ENCODE data around the gene ZAR1L.
"Not testable (repeated sequence)": the region's sequence is repeated elsewhere in the genome, so short reads cannot be mapped to it uniquely, and the experiment has no call there.

Gene ZAR1L, protein sequence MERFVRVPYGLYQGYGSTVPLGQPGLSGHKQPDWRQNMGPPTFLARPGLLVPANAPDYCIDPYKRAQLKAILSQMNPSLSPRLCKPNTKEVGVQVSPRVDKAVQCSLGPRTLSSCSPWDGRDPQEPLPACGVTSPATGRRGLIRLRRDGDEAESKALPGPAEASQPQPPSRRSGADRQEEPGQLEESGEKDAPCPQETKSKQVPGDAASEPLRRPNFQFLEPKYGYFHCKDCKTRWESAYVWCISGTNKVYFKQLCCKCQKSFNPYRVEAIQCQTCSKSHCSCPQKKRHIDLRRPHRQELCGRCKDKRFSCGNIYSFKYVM

DNA sequence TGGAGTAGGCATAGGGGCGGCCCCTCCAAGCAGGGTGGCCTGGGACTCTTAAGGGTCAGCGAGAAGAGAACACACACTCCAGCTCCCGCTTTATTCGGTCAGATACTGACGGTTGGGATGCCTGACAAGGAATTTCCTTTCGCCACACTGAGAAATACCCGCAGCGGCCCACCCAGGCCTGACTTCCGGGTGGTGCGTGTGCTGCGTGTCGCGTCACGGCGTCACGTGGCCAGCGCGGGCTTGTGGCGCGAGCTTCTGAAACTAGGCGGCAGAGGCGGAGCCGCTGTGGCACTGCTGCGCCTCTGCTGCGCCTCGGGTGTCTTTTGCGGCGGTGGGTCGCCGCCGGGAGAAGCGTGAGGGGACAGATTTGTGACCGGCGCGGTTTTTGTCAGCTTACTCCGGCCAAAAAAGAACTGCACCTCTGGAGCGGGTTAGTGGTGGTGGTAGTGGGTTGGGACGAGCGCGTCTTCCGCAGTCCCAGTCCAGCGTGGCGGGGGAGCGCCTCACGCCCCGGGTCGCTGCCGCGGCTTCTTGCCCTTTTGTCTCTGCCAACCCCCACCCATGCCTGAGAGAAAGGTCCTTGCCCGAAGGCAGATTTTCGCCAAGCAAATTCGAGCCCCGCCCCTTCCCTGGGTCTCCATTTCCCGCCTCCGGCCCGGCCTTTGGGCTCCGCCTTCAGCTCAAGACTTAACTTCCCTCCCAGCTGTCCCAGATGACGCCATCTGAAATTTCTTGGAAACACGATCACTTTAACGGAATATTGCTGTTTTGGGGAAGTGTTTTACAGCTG lies at the start of gene ZAR1L, which contains the start of gene BRCA2:
TSS of gene ZAR1L (minus strand) at position 126 of the 790 bp plus-strand sequence. CDS start 3,438 bp downstream, outside the sequence.
TSS of gene BRCA2 (plus strand) at position 271 of the 790 bp plus-strand sequence. CDS start 953 bp downstream, outside the sequence.
- peak within 1 kb of the TSS; percentile 79 for H3K27ac ChIP-seq
- no peak within 1 kb of the TSS for H3K9ac ChIP-seq
- H3K27me3 ChIP-seq (ENCODE audit: control insufficient read depth, insufficient read depth, low read length) = no peaks in the 10 kb centered on the region
- peak within 1 kb of the TSS; percentile 95 for H3K4me2 ChIP-seq (ENCODE audit: low read length)
- H3K4me3 ChIP-seq (ENCODE audit: low read depth, low read length) = peak within 1 kb of the TSS; percentile 79
- TF ChIP-seq, protein P1, sequence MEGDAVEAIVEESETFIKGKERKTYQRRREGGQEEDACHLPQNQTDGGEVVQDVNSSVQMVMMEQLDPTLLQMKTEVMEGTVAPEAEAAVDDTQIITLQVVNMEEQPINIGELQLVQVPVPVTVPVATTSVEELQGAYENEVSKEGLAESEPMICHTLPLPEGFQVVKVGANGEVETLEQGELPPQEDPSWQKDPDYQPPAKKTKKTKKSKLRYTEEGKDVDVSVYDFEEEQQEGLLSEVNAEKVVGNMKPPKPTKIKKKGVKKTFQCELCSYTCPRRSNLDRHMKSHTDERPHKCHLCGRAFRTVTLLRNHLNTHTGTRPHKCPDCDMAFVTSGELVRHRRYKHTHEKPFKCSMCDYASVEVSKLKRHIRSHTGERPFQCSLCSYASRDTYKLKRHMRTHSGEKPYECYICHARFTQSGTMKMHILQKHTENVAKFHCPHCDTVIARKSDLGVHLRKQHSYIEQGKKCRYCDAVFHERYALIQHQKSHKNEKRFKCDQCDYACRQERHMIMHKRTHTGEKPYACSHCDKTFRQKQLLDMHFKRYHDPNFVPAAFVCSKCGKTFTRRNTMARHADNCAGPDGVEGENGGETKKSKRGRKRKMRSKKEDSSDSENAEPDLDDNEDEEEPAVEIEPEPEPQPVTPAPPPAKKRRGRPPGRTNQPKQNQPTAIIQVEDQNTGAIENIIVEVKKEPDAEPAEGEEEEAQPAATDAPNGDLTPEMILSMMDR (IDR thresholded peaks at IDR 0.05) = no peak
- H3K36me3 ChIP-seq (ENCODE audit: control insufficient read depth, insufficient read depth, low read length) = no peaks in the 10 kb centered on the region
- H3K9me3 ChIP-seq (ENCODE audit: control insufficient read depth, low read length) = no peaks in the 10 kb centered on the region
- H3K79me2 ChIP-seq = no peaks in the 10 kb centered on the region
- peak within 1 kb of the TSS; percentile 100 for H2AFZ ChIP-seq
- H3K4me1 ChIP-seq = no peaks in the 10 kb centered on the region

DNA sequence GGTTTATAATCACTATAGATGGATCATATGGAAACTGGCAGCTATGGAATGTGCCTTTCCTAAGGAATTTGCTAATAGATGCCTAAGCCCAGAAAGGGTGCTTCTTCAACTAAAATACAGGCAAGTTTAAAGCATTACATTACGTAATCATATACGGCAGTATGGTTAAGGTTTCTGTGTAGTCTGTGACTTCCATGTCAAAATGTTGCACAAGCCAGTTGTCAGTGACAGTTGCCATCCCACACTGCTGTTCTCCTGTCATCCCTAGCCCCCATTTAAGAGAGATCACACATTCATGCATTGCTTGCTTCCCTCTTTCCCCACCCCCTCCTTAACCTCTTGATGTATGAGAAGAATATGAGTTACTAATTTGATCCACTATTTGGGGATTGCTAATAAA lies 47.4 kb upstream of the ZAR1L start:
- Histone ChIP-seq H3K36me3 (ENCODE audit: control insufficient read depth, insufficient read depth, low read length) (no peaks in the 10 kb centered on the region), H3K4me3 (ENCODE audit: low read depth, low read length) (no peak overlapping the region), H3K9me3 (ENCODE audit: control insufficient read depth, low read length) (no peaks in the 10 kb centered on the region), H3K4me2 (ENCODE audit: low read length) (no peak overlapping the region), H2AFZ (no peak overlapping the region), H3K4me1 (no peaks in the 10 kb centered on the region), H3K27ac (no peak overlapping the region), H3K79me2 (no peaks in the 10 kb centered on the region), H3K9ac (no peak overlapping the region), H3K27me3 (ENCODE audit: control insufficient read depth, insufficient read depth, low read length) (no peaks in the 10 kb centered on the region)
- TF ChIP-seq, protein P1 (IDR thresholded peaks at IDR 0.05) = no peak

DNA sequence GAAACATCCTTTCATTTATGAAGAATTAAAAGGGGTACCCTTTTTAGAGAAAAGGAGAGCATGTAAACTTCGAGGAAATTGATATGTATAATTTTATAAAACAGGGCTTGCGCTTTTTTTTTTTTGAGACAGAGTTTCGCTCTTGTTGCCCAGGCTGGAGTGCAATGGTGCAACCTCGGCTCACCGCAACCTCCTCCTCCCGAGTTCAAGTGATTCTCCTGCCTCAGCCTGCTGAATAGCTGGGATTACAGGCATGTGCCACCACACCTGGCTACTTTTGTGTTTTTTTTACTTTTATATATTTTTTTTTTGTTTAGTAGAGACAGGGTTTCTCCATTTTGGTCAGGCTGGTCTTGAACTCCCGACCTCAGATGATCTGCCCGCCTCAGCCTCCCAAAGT lies 40.8 kb upstream of the ZAR1L start:
- H3K4me3 ChIP-seq (ENCODE audit: low read depth, low read length); H3K9me3 ChIP-seq (ENCODE audit: control insufficient read depth, low read length); H3K4me1 ChIP-seq; H3K79me2 ChIP-seq; H3K27ac ChIP-seq; H3K36me3 ChIP-seq (ENCODE audit: control insufficient read depth, insufficient read depth, low read length); H2AFZ ChIP-seq; H3K4me2 ChIP-seq (ENCODE audit: low read length); H3K9ac ChIP-seq; H3K27me3 ChIP-seq (ENCODE audit: control insufficient read depth, insufficient read depth, low read length): not testable (repeated sequence)

DNA sequence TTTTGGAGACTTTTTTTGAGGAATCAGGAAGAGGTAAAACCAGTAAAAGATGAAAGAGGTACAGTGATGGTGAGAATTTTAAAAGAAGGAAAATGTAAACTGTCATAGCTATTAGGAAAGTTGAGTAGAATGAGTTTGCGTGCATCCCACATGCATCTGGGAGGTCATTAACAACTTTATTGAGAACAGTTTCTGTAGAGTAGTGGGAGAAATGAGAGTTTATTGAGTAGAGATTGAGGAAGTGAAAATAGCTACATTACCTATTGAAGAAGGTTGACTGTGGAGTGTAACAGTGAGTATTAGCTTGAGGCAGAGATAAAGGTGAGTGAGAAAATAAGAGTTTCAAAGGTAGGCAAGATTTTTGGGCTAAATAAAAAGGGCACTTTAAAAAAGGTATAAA lies 38.9 kb upstream of the ZAR1L start:
- no peaks in the 10 kb centered on the region for H3K27me3 ChIP-seq (ENCODE audit: control insufficient read depth, insufficient read depth, low read length)
- no peaks in the 10 kb centered on the region for H3K9me3 ChIP-seq (ENCODE audit: control insufficient read depth, low read length)
- no peak overlapping the region for H3K9ac ChIP-seq
- TF ChIP-seq, protein P1 (IDR thresholded peaks at IDR 0.05) = no peak
- no peak overlapping the region for H3K27ac ChIP-seq
- H3K4me1 ChIP-seq = no peaks in the 10 kb centered on the region
- no peak overlapping the region for H3K4me2 ChIP-seq (ENCODE audit: low read length)
- no peak overlapping the region for H2AFZ ChIP-seq
- H3K4me3 ChIP-seq (ENCODE audit: low read depth, low read length) = no peak overlapping the region
- no peaks in the 10 kb centered on the region for H3K79me2 ChIP-seq
- H3K36me3 ChIP-seq (ENCODE audit: control insufficient read depth, insufficient read depth, low read length) = no peaks in the 10 kb centered on the region

DNA sequence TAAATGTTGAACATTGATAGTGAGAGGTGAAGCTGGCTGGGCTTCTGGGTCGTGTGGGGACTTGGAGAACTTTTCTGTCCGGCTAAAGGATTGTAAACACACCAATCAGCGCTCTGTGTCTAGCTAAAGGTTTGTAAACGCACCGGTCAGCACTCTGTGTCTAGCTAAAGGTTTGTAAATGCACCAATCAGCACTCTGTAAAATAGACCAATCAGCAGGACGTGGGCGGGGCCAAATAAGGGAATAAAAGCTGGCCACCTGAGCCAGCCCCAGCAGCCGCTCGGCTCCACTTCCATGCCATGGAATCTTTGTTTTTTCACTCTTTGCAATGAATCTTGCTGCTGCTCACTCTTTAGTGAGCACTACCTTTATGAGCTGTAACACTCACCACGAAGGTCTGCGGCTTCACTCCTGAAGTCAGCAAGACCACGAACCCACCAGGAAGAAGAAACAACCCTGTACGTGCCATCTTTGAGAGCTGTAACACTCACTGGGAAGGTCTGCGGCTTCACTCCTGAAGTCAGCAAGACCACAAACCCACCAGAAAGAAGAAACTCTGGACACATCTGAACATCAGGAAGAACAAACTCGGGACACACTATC lies 35.8 kb upstream of the ZAR1L start:
- H3K4me2 ChIP-seq (ENCODE audit: low read length); H3K4me3 ChIP-seq (ENCODE audit: low read depth, low read length); H3K9ac ChIP-seq; H3K27ac ChIP-seq; H3K27me3 ChIP-seq (ENCODE audit: control insufficient read depth, insufficient read depth, low read length); H2AFZ ChIP-seq; H3K36me3 ChIP-seq (ENCODE audit: control insufficient read depth, insufficient read depth, low read length); H3K4me1 ChIP-seq; H3K79me2 ChIP-seq; H3K9me3 ChIP-seq (ENCODE audit: control insufficient read depth, low read length): not testable (repeated sequence)

Measured in parathyroid adenoma (tissue), 2 donors.